Stimulated activated CD8-positive, alpha-beta memory T cell treated with anti-CD3 and anti-CD28 coated beads, Interleukin-7, amount 100 ng/mL, for 48 hours (primary cell): ENCODE measurements around the gene ORC4.
"Not testable (repeated sequence)": the region's sequence is repeated elsewhere in the genome, so short reads cannot be mapped to it uniquely, and the experiment has no call there.

ENCODE experiments used
- DNase-seq, 2 donors: peaks; one replicate each; pipeline ENCODE4 v3.0.0-alpha.2; 2020; ENCODE audit warnings: low read depth in 1 of 2; ENCODE audit errors: extremely low read depth in 1 of 2

The ORC4 gene

DNA sequence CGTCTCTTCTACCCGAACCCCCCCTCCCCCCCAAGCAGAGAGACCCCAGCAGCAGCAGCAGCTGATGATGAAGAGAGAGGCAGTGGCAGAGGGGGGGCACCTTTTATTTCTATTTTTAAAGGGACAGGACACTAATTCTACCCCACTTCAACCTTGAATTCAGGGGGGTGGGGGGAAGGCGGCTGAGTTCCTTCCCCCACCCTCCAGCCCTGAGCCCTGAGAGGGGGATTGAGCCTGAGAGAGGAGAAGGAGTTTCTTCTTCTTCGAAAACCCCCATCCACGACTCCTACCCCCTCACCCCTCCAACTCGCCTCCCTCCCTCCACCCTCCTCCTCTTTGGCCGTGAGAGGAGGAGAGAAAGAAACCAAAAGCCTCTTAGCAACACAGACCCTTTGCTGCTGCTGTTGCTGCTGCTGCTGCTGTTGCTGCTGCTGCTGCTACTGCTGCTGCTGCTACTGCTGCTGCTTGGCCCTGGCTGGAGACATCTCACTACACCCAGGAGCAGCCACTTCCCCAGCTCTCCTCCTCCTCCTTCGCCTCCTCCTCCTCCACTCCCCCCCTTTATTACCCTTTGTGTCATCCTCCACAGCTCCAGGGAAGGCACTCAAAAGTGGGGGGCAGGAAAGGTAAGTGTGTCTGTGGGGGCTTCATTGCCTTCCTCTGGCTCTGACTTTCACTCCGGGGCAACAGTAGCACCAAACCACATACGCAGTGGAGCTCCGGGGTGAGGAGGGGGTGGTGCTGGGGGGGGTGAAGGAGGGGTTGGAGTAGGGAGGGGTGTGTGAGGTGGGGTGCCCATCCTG is 723 bp upstream of the ORC4 start, which contains the start of gene MBD5:
TSS of gene MBD5 (plus strand) at position 33 of the 803 bp plus-strand sequence.
- peak in 1 of 2 donors; percentile 15 for DNase-seq

DNA sequence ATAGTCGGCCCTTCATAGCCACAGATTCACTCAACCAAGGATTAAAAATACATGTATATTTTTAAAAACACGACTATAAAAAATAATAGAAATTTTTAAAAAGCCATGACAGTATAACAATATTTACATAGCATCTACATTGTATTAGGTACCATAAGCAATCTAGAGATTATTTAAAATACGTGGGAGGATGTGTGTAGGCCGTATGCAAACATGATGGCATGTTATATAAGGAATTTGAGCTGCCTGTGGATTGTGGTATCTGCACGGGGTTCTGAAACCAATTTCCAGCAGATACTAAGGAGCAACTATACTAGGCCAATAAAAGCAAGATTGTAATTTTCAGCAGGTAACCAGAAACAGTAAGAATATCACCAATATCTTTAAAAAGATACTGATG is 5.9 kb downstream of the ORC4 start:
- DNase-seq: no peak

DNA sequence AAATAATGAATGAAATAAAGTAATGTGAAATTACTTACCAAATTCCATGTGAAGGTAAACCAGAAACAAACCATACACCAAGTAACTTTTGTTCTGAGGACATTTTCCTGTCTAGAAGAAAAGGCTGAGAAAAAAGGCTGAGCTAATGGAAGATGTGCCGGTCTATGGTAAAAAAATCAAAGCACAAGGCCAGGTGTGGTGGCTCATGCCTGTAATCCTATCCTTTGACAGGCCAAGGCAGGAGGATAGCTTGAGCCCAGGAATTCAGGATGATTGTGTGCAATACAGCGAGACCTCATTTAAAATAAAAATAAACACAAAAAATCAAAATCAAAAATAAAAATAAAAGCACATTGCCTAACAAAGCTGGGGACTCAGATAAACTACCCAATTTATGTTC is 6.7 kb downstream of the ORC4 start:
- DNase-seq: no peak

DNA sequence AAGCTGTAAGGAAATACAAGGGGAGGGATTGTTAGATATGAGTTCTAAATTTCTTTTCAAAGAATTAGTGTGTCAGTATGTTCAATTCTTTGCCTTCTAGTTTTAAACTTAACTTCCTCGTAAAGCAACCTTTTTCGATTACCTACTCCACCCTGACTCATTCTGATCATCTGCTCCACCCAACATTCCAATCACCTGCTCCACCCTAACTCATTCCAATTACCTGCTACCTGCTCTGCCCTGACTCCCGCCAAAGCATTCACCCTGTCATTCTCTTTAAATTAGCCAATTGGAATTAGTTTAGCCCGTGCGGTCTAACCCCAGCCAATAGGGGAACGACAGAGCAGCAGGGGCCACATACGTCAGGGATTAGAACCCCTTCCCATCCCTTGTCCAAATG is 12.1 kb downstream of the ORC4 start:
- DNase-seq: not testable (repeated sequence)

DNA sequence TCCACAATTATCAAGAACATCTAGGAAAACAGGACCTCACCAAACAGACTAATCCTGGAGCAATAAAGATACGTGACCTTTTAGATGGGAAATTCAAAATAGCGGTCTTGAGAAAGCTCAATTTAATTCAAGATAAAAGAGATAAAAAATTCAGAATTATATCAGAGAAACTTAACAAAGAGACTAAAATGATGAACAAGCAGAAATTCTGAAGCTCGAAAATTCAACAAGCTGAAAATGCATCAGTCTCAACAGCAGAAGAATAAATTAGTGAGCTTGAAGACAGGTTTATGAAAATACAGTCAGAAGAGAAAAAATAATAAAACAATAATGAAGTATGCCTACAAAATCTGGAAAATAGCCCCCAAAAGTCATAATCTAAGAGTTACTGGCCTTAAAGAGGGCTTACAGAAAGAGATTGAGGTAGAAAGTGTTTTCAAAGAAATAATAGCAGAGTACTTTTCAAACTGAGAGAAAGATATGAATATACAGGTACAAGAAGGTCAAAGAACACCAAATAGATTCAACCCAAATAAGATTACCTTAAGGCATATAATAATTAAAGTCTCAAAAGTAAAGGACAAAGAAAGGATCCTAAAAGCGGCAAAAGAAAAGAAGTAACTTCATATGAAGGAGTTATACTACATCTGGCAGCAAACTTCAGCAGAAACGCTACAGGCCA is 13.2 kb downstream of the ORC4 start:
- no peak for DNase-seq

DNA sequence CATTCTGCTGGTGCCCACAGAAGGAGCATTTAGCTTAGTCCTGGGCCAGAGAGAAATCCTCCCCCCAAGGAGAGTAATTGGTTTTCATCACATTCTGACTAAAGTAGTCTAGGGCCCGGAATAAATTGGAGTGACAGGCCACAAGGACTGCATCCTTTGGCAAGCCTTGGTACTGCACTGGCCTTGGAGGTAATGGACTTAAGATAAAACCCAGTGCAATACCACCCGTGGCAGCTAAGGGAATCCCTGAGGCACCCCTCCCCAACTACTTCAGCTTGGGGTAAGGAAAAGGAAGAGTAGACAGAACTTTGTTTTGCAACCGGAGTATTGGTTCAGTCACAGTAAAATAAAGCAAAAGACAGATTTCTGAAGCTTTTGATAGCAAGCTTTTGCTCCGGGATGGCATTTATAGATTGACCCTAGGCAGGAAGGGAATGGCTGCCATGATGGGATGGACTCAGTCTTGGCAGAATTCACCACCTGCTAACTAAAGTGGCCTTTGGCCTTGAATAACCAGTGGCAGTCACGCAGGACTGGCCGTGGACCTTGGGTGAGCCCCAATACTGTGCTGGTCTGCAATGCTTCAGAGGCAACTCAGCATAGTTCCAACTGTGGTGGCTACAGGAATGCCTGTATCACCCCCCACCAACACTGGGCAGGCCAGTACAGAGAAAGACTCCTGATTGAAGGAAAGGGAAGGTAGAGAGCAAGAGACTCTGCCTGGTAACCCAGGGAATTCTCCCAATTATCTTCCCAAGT is 14.1 kb downstream of the ORC4 start:
- no peak for DNase-seq

DNA sequence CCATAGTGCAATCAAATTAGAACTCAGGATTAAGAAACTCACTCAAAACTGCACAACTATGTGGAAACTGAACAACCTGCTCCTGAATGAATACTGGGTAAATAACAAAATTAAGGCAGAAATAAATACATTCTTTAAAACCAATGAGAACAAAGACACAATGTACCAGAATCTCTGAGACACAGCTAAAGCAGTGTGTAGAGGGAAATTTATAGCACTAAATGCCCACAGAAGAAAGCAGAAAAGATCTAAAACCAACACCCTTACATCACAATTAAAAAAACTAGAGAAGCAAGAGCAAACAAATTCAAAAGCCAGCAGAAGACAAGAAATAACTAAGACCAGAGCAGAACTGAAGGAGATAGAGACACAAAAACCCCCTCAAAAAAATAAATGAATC is 18.1 kb downstream of the ORC4 start:
- DNase-seq: not testable (repeated sequence)

DNA sequence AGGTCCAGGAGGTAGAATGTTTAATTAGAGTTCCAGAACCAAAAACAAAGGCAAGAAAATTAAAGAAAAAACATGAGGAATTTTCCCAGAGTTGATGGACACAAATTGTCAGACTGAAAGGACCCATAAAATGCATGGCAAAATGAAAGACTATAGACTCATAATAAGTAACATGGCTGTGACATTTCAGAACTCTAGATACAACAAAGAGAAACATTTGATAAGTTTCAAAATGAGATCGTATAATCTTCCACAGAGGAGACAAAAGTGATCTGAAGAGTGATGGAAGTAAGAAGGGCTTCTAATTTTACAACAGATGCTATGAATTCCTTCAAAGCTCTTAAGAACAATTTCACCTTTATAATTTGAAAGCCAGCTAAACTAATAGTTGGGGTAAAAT is 20.4 kb downstream of the ORC4 start:
- DNase-seq: no peak

DNA sequence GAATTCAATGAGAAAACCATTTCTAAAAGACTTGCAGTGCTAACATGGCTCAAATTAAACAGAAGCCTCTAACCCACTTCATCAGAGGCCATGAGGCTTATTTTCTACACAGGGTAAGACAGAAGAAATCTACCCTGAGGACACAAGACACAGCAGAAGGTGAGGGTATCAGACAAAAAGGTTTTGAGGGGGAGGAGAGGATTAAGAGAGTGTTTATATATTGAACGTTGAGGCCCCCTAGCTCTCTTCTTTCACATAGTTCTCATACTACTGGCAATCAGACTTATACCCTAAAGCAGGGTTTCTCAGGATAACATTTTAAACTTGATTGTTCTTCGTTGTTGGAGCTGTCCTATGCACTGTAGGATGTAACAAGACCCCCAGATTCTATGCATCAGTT is 21.4 kb downstream of the ORC4 start:
- DNase-seq: no peak

DNA sequence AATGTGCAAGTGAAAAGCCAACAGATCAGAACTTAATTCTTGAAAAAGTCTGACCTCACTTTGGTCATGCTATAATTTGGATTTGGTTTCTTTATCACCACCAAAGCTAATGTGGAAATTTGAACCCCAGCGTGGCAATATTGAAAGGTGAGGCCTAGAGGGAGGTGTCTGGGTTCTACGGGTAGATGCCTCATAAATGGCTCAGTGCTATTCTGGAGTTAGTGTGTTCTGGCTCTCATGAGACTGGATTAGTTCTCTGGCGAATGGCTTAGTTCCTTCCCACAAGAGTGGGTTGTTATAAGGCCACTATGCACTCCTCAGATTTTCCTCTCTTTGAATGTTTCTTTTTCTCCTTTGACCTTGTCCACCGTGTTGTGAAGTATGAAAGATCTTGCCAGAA is 22.3 kb downstream of the ORC4 start:
- DNase-seq: no peak

DNA sequence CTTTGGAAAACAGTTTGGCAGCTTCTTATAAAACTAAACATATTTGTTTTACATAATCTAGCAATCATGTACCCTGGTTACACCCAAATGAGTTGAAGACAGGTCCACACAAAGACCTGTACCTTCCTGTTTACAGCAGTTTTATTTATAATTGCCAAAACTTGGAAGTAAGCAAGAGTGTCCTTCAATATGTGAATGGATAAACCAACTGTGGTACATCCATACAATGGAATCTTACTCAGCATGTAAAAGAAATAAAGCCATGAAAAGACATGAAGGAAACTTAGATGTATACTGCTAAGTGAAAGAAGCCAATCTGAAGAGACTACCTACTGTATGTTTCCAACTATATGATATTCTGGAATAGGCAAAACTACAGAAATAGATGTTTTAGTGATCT is 23.7 kb downstream of the ORC4 start:
- no peak for DNase-seq

DNA sequence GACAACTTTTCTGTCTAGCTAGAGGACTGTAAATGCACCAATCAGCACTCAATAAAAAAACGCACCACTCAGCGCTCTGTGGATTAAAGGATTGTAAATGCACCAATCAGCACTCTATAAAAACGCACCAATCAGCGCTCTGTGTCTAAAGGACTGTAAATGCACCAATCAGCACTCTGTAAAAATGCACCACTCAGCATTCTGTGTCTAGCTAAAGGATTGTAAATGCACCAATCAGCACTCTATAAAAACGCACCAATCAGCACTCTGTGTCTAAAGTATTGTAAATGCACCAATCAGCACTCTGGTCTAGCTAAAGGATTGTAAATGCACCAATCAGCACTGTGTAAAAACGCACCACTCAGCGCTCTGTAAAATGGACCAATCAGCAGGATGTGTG is 25.6 kb downstream of the ORC4 start:
- not testable (repeated sequence) for DNase-seq

DNA sequence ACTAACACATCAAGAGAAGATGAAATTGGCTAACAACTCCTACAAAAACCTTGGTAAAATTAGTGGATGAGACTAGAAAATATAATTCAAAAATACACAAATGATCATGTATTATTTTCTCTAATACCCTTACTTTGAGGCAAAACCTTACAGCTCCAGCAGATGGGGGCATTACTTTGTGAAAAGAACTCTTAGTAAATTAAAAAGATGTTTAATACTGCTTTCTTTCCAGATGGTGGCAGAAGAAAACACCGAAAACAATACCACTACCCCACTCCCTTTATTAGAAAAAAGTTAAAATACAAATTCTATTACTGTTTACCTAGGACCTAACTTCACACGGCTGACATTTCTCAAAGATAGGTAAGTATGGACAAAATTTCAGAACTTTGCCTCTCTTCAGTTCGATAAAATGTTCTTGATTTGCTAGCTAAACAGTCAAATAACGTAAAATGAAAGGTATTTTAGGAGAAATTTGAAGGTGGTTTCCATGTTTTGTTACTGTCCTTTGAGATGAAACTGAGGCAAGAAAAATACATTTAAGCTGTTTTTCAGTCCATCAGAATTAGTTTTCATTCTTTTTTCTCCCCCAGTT is 30.6 kb downstream of the ORC4 start:
- no peak for DNase-seq

DNA sequence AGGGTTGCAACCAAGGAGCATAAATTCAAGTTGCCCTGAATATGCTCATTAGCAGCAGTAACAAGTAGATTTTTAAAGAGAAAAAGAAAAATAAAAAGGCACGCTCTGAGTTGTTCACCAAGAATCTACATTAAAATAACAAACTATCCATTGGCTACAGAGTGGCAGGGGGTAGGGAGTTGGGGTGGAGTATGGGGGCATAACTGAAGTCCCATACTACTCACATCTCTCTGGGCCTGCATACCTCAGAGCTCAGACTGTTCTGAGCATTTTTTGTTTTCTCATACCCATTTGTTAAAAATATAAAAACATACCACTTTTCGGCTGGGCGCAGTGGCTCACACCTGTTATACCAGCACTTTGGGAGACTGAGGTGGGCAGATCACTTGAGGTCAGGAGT is 31.4 kb downstream of the ORC4 start:
- DNase-seq: no peak

DNA sequence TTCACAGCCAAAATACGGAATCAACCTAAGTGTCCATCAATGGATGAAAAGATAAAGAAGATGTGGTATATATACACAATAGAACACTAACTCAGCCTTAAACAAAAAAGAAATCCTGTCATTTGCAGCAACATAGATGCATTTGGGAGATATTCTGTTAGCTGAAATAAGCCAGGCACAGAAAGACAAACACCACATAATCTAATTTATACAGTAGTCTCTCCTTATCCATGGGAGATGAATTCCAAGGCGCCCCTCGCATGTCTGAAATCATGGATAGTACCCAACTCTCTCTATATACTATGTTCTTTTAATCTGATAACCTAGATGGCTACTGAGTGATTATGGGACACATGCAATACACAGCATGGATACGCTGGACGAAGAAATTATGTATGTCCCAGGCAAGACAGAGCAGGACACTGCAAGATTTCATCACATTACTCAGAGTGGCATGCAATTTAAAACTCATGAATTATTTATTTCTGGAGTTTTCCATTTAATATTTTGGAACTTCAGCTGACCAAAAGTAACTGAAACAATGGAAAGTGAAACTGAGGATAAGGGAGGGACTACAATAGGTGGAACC is 39.5 kb downstream of the ORC4 start:
- no peak for DNase-seq

DNA sequence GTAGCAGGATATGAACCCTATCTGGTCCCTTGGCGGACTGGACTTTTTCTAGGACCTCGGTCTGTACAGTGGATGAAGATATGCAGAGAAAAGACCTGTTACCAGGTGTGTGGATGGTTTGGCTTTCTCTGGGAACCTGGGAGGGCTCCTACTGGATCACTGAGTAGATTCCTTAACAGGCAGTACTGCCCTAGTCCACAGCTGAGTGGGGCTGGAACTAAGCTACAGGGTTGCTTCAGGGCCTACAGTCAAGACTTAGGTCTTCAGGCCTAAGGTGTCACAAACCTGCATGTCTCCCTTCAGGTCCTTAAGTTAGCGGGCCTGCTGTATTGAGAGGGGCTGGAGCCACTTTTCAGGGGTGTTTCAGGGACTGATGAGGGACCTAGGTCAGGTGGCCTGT is 42.9 kb downstream of the ORC4 start:
- DNase-seq: no peak

DNA sequence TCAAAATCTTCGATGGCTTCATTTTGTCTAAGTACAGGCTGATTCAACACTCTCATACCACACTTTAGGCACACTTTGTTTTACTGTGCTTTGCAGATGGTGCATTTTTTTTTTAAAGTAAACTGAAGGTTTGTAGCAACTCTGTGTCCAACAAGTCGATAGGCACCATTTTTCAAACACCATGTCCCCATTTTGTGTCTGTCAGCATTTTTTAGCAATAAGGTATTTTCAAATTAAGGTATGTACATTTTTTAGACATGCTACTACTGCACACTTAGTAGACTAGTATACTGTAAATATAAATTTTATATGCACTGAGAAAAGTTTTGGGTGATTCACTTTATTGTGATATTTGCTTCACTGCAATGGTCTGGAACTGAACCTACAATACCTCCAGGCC is 44.4 kb downstream of the ORC4 start:
- DNase-seq: no peak

DNA sequence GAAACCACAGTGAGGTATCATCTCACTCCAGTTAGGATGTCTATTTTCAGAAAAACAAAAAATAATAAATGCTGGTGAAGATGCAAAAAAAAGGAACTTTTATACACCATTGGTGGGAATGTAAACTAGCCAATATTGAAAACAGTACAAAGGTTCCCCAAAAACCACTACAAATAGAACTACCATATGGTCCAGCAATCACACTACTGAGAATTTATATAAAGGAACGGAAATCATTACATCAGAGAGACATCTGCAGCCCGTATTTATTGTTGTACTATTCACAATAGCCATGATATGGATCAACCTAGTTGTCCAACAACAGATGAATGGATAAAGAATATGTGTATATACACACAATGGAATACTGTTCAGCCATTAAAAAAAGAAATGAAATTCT is 52.0 kb downstream of the ORC4 start:
- DNase-seq: no peak

DNA sequence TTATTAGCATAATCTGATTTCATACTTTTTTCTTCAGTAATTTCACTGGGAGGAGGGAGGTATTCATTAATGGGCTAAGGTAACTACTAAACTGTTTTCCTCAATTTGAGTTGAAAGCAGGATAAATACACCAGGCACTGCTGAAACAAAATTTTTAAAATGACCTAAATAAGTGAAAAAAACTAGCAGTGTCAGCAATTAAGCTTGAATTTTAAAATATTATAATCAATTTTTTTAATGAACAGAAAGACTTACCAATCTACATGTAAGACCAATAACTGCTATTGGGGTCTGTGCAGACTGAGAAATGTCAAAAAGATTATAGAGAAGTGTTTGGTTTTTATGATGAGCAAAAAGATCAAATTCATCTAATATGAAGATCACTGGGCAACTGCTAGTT is 68.4 kb downstream of the ORC4 start:
- DNase-seq: no peak

DNA sequence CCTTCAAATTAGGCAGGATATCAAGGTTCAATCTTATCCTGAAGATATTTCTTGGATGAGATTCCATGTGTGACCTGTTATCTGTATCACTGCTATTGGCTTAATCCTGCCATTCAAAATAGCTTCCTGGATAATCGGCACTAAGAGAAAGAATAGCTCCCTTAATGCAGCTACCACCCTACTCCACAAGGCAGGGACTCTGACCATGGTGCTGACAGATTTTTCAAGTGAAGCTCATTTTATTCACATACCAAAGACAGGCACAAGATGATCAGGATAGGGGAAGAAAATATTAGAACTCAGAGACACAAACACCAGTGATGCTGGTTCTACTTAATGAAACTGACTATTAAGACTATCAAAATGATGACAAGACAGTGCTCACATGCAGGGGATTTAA is 74.9 kb downstream of the ORC4 start:
- DNase-seq: no peak

DNA sequence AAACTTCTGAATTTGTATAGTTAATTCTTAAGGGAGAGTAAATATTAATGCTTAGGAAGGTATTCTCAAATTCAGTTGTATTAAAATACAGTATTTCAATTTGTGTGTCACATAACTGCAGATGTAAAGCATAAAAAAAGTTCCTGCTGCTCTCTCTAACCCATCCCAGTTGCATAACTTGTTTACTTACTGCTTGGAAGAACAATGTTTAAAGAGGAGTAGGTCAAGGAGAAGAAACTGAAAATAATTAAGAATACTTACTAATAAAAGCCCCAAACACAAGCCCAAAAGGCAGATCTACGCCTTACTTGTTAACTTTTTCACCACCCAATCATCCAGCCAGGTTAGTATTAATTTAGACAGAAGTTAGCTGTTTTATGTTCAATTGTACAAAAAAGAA is 81.2 kb downstream of the ORC4 start:
- no peak for DNase-seq
